Choroid plexus epithelial cell (primary cell): ENCODE results near the gene HNRNPA3.

ENCODE experiments used
- DNase-seq: peaks from one replicate; pipeline ENCODE4 v3.0.0-alpha.2; 2010; ENCODE audit warnings: low read depth
- H3K4me3 ChIP-seq: 2 replicates; pipeline ENCODE4 v1.5.1; 2011; ENCODE audit warnings: low read depth, mild to moderate bottlenecking, control low read depth, low read length, moderate library complexity
- CTCF ChIP-seq: conservative IDR thresholded peaks from 2 replicates; pipeline ENCODE4 v1.5.1; 2011; ENCODE audit warnings: low read depth, mild to moderate bottlenecking, control low read depth, inconsistent platforms, low read length, moderate library complexity

The HNRNPA3 gene

GRCh38 chr2:177212106-177212890, at the start of gene HNRNPA3:
TSS of gene HNRNPA3 (plus strand) at chr2:177212794. CDS start at chr2:177212800, 6 bp downstream.
- peak within 1 kb of the TSS; percentile 86 for H3K4me3 ChIP-seq
- peak; percentile 99 for DNase-seq
- TF ChIP-seq CTCF: peak; percentile 41

GRCh38 chr2:177164131-177164530, 48.5 kb upstream of the HNRNPA3 start:
- TF ChIP-seq CTCF: no peak
- DNase-seq: no peak
- H3K4me3 ChIP-seq: peak overlapping the region; percentile 47

GRCh38 chr2:177164584-177165052, 48.0 kb upstream of the HNRNPA3 start:
- H3K4me3 ChIP-seq: peak overlapping the region; percentile 54
- TF ChIP-seq CTCF: peak; percentile 100
- DNase-seq: peak; percentile 86

- H3K4me3 ChIP-seq: peak overlapping the region; percentile 54
- TF ChIP-seq CTCF: no peak
- DNase-seq: peak; percentile 62
Observed at GRCh38 chr2:177165061-177165583, 47.5 kb upstream of the HNRNPA3 start.

GRCh38 chr2:177165721-177166711, 46.6 kb upstream of the HNRNPA3 start:
- no peak for TF ChIP-seq CTCF
- DNase-seq: peak; percentile 43
- peak overlapping the region; percentile 11 for H3K4me3 ChIP-seq

GRCh38 chr2:177169810-177170514, 42.6 kb upstream of the HNRNPA3 start:
- no peak for TF ChIP-seq CTCF
- no peak overlapping the region for H3K4me3 ChIP-seq
- no peak for DNase-seq
